Caco-2 (cell line): ENCODE measurements around the gene SVOPL. TPM values are rescaled to one million over a fixed set of nuclear protein-coding genes. Genes with fewer than 3 reads are reported as not detected.
A peak's percentile ranks its signal among the peaks of the same experiment; 100 is the strongest.

Experiments
- BruUV-seq: library from RNA; stranded (reverse); fragments of 400-500 nt; replicated peaks from 2 replicates; lab custom pipeline; 2021; lab: Mats Ljungman, UMichigan
- CTCF ChIA-PET: fragments of 300-600 bp; sonication (Branson Sonifier 250); formaldehyde crosslinking; loops from one replicate; lab custom pipeline; 2022; ENCODE audit warnings: antibody characterized with exemption; lab: Charles Lee
- POLR2A ChIA-PET: fragments of 300-600 bp; sonication (Branson Sonifier 250); formaldehyde crosslinking; loops from one replicate; lab custom pipeline; 2022; ENCODE audit warnings: antibody characterized with exemption; lab: Charles Lee
- DNase-seq, 2 experiments: peaks; one replicate each; pipeline versions ENCODE4 v3.0.0 to v3.0.0-alpha.2; 2020 to 2022
- H3K27me3 ChIP-seq: replicated peaks from 2 replicates; pipeline ENCODE4 v1.6.0; 2011; ENCODE audit warnings: low read length; ENCODE audit not compliant: control insufficient read depth, insufficient read depth
- H3K36me3 ChIP-seq: 2 replicates; pipeline ENCODE4 v1.5.1; 2011; ENCODE audit warnings: low read length; ENCODE audit not compliant: control insufficient read depth, insufficient read depth
- H3K4me1 ChIP-seq: fragments of 250-450 bp; sonication (Bioruptor Pico); 2 replicates; pipeline ENCODE4 v1.5.1; 2020; ENCODE audit warnings: mild to moderate bottlenecking
- H3K4me3 ChIP-seq: 2 replicates; pipeline ENCODE4 v1.5.1; 2011; ENCODE audit warnings: low read depth, mild to moderate bottlenecking, control low read depth, low read length
- H3K9me3 ChIP-seq: fragments of 250-450 bp; sonication (Bioruptor Pico); 2 replicates; pipeline ENCODE4 v1.5.1; 2020; ENCODE audit warnings: mild to moderate bottlenecking, moderate library complexity
- H3K27ac Mint-ChIP-seq: one replicate; pipeline ENCODE4 v1.8.0; 2022; ENCODE audit warnings: mixed read lengths; ENCODE audit not compliant: unreplicated experiment
- H3K27me3 Mint-ChIP-seq: one replicate; pipeline ENCODE4 v1.8.0; 2022; ENCODE audit warnings: mixed read lengths; ENCODE audit not compliant: insufficient read depth, unreplicated experiment
- H3K36me3 Mint-ChIP-seq: one replicate; pipeline ENCODE4 v1.8.0; 2022; ENCODE audit warnings: mild to moderate bottlenecking, mixed read lengths; ENCODE audit not compliant: insufficient read depth, unreplicated experiment
- H3K4me1 Mint-ChIP-seq: one replicate; pipeline ENCODE4 v1.8.0; 2022; ENCODE audit warnings: low read depth, mixed read lengths; ENCODE audit not compliant: unreplicated experiment
- H3K4me3 Mint-ChIP-seq: one replicate; pipeline ENCODE4 v1.8.0; 2022; ENCODE audit warnings: mild to moderate bottlenecking, moderate library complexity, mixed read lengths; ENCODE audit not compliant: unreplicated experiment
- H3K9me3 Mint-ChIP-seq: one replicate; pipeline ENCODE4 v1.8.0; 2022; ENCODE audit warnings: mixed read lengths; ENCODE audit not compliant: unreplicated experiment
- intact Hi-C: fragments of 100-400 bp; cut with micrococcal nuclease; formaldehyde crosslinking; loops from one replicate; pipeline ENCODE4 v1.10.0; 2022; ENCODE audit not compliant: unreplicated experiment
- total RNA-seq: library from RNA; stranded (reverse); gene quantifications from 2 replicates; pipeline ENCODE4 v1.2.3, GENCODE V29; 2022
- TF ChIP-seq, protein P1 (sequence below), 2 experiments: fragments of 200-600 bp in 1 of 2; IDR thresholded peaks; 1 replicate in 1 of 2; 2 replicates in 1 of 2; pipeline versions ENCODE4 v1.5.1 to v1.8.0; 2011 to 2022; ENCODE audit warnings: antibody characterized with exemption in 1 of 2, control low read depth in 1 of 2, inconsistent platforms in 1 of 2, low read depth in 1 of 2, low read length in 1 of 2, mild to moderate bottlenecking in 1 of 2, moderate library complexity in 1 of 2; ENCODE audit not compliant: insufficient read depth in 1 of 2, severe bottlenecking in 1 of 2, unreplicated experiment in 1 of 2

The SVOPL gene
- total RNA-seq, 1 experiment from 2014 or later: 0.27 TPM

DNA sequence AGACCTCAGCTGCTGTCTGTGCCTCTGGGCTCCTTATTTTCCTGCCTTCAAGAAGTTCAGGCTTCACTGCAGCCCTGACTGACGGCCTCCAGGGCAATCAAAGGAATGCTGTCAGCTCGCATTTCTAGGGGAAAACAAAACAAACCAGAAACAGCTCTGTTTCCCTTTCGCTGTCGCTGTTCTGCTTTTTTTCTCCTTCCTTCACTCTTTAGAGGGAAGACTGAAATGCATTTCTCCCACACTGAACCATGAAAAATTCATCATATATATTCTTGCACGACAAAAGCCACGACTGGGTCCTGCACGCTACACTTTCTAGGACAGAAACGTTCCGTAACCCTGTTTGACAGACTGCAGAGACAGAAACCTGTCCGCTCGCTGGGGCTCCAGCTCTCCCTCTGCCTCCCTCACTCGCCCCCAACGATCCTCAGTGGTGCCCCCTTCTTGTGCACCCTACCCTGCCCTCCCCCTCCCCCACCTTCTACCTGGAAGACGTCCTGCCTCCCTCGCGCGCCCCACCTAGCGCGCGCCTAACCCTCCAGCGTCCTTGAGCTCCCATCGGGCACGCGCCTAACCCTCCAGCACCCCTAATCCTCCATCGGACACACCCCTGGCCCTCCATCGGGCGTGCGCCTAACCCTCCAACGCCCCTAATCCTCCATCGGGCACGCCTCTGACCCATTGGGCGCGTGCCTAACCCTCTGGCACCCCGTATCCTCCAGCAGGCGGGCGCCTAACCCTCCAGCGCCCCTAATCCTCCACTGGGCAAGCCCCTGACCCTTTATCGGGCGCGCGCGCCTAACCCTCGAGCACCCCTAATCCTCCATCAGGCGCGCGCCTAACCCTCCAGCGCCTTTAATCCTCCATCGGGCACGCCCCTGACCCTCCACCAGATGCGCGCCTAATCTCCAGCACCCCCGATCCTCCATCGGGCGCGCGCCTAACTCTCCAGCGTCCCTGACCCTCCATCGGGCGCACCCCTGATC lies 37.1 kb downstream of the SVOPL start:
- Mint-ChIP-seq H3K36me3 (peaks cover 26% of the 10 kb centered on the region), H3K27ac (peak overlapping the region; percentile 48), H3K9me3 (peaks cover 26% of the 10 kb centered on the region), H3K27me3 (no peaks in the 10 kb centered on the region), H3K4me3 (peak overlapping the region; percentile 30), H3K4me1 (peaks cover 50% of the 10 kb centered on the region)
- intact Hi-C loops: loop anchor here (2.0 to 5.0 kb wide), 3 partner anchors 62 to 202 kb away; partner anchors contain the start of gene TRIM24
- H3K27me3 ChIP-seq: no peaks in the 10 kb centered on the region
- BruUV-seq: no TSS peak
- ChIA-PET POLR2A (no interaction called here), CTCF (interaction anchor here (1.0 kb wide), 1 partner anchor 75 kb away, joined by 4 read pairs; no protein-coding TSS in a partner anchor)
- DNase-seq: peak; percentile 60 to 76
- TF ChIP-seq, protein P1, sequence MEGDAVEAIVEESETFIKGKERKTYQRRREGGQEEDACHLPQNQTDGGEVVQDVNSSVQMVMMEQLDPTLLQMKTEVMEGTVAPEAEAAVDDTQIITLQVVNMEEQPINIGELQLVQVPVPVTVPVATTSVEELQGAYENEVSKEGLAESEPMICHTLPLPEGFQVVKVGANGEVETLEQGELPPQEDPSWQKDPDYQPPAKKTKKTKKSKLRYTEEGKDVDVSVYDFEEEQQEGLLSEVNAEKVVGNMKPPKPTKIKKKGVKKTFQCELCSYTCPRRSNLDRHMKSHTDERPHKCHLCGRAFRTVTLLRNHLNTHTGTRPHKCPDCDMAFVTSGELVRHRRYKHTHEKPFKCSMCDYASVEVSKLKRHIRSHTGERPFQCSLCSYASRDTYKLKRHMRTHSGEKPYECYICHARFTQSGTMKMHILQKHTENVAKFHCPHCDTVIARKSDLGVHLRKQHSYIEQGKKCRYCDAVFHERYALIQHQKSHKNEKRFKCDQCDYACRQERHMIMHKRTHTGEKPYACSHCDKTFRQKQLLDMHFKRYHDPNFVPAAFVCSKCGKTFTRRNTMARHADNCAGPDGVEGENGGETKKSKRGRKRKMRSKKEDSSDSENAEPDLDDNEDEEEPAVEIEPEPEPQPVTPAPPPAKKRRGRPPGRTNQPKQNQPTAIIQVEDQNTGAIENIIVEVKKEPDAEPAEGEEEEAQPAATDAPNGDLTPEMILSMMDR (IDR thresholded peaks at IDR 0.05; ENCODE audit: insufficient read depth in 1 of 2, low read depth in 1 of 2, low read length in 1 of 2, severe bottlenecking in 1 of 2, unreplicated experiment in 1 of 2): no peak
- H3K36me3 ChIP-seq: no peaks in the 10 kb centered on the region
- H3K4me3 ChIP-seq: no peak overlapping the region
- H3K4me1 ChIP-seq: peaks cover 61% of the 10 kb centered on the region
- peaks cover 20% of the 10 kb centered on the region for H3K9me3 ChIP-seq

DNA sequence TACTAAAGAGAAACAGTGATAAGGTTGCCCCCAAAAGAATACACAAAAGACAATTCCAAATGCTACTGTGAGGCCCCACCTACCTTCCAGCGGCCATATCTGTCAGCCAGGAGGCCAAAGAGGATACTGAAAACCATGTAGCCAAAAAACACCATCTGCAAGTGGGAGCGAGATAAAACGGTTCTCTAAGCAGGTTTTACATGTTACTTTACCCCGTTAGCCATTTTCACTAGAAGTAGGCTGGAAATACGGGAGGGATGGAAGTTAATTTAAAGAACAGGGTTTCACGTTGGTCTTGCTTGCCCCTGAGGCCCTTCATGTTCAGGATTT lies 38.2 kb downstream of the SVOPL start:
- Histone ChIP-seq H3K9me3 (peaks cover 13% of the 10 kb centered on the region), H3K4me1 (peaks cover 70% of the 10 kb centered on the region), H3K36me3 (no peaks in the 10 kb centered on the region), H3K27me3 (no peaks in the 10 kb centered on the region), H3K4me3 (no peak overlapping the region)
- CTCF ChIA-PET: no interaction called here
- Mint-ChIP-seq H3K27me3 (no peaks in the 10 kb centered on the region), H3K4me3 (no peak overlapping the region), H3K36me3 (peaks cover 16% of the 10 kb centered on the region), H3K9me3 (peaks cover 17% of the 10 kb centered on the region), H3K4me1 (peaks cover 51% of the 10 kb centered on the region), H3K27ac (peak overlapping the region; percentile 48)
- TF ChIP-seq, protein P1 (IDR thresholded peaks at IDR 0.05; ENCODE audit: insufficient read depth in 1 of 2, low read depth in 1 of 2, low read length in 1 of 2, severe bottlenecking in 1 of 2, unreplicated experiment in 1 of 2): no peak
- no peak for DNase-seq
- POLR2A ChIA-PET: no interaction called here
- BruUV-seq: no TSS peak
- intact Hi-C loops: loop anchor here (2.0 to 5.0 kb wide), 3 partner anchors 61 to 201 kb away; partner anchors contain the start of gene TRIM24

DNA sequence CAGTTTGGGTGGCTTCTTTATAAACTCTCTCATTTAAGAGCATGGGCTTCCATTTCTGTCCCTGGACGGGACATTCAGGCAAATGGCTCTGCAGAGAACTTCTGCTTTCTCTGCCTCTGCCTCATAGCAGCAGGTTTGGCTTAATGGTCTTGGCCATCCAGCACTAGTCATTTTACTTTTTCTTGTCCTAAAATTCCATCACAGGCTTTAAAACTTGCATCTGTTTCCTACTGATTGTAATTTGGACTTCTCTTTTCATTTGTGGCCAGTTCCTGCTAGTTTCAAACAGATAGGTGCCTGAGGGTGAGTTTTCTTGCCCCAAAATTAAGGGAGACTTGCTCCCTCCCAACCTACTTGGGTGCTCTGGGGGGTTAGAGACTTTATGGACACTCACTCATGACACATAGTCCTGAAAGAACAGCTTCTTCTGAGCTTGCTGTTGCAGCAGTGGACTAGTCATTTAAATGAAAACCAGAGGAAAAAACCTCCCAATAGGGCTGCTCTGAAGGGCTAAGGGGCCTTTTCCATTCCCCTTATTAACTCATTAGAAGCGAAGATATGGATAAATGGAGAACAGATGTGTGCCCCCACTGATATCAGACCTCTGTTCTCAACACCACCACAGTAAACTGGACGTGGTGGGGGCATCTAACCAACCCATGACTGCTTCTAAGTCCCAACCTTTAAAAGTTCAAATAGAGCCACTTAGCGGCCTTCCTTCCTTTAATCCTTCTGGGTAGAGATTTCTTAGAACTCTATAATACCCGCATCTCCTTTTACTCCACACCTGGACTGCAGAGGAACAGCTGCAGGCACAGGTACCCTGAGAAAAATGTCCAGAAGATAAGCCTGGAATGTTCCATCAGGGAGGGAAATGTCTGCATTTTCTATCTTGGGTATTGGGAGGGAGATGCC lies 38.8 kb downstream of the SVOPL start:
- POLR2A ChIA-PET: no interaction called here
- CTCF ChIA-PET: no interaction called here
- Mint-ChIP-seq H3K4me1 (peaks cover 50% of the 10 kb centered on the region), H3K27me3 (no peaks in the 10 kb centered on the region), H3K4me3 (no peak overlapping the region), H3K9me3 (peaks cover 11% of the 10 kb centered on the region), H3K27ac (peak overlapping the region; percentile 48), H3K36me3 (peaks cover 15% of the 10 kb centered on the region)
- TF ChIP-seq, protein P1 (IDR thresholded peaks at IDR 0.05; ENCODE audit: insufficient read depth in 1 of 2, low read depth in 1 of 2, low read length in 1 of 2, severe bottlenecking in 1 of 2, unreplicated experiment in 1 of 2): no peak
- H3K36me3 ChIP-seq: no peaks in the 10 kb centered on the region
- no peak overlapping the region for H3K4me3 ChIP-seq
- peaks cover 76% of the 10 kb centered on the region for H3K4me1 ChIP-seq
- intact Hi-C loops: loop anchor here (2.0 to 5.0 kb wide), 3 partner anchors 60 to 200 kb away; partner anchors contain the start of gene TRIM24
- BruUV-seq: no TSS peak
- peak; percentile 27 to 44 for DNase-seq
- no peaks in the 10 kb centered on the region for H3K27me3 ChIP-seq
- H3K9me3 ChIP-seq: peaks cover 12% of the 10 kb centered on the region
